ENCODE measurements around the gene CRMP1.
"Not testable (repeated sequence)": the region's sequence is repeated elsewhere in the genome, so short reads cannot be mapped to it uniquely, and the experiment has no call there.

CRMP1 gene

GRCh38 chr4:5866841-5867813 is 25.8 kb downstream of the CRMP1 start:
- H3K27ac Mint-ChIP-seq = no peak overlapping the region
- no peaks in the 10 kb centered on the region for H3K27me3 Mint-ChIP-seq (ENCODE audit: low read depth, poor library complexity)

GRCh38 chr4:5865896-5866599 is 26.8 kb downstream of the CRMP1 start:
- Mint-ChIP-seq H3K4me1 (no peaks in the 10 kb centered on the region), H3K9me3 (no peaks in the 10 kb centered on the region), H3K27me3 (ENCODE audit: low read depth, poor library complexity) (no peaks in the 10 kb centered on the region), H3K27ac (no peak overlapping the region), H3K4me3 (no peak overlapping the region), H3K36me3 (ENCODE audit: low read depth) (peaks cover 7% of the 10 kb centered on the region)
- no peak for DNase-seq
- no peak for TF ChIP-seq CTCF (IDR thresholded peaks at IDR 0.05)

More at GRCh38 chr4:5866841-5867813, 25.8 kb downstream of the CRMP1 start:
- peaks cover 7% of the 10 kb centered on the region for H3K36me3 Mint-ChIP-seq (ENCODE audit: low read depth)
- no peak for TF ChIP-seq CTCF (IDR thresholded peaks at IDR 0.05)
- no peaks in the 10 kb centered on the region for H3K9me3 Mint-ChIP-seq
- no peaks in the 10 kb centered on the region for H3K4me1 Mint-ChIP-seq
- no peak overlapping the region for H3K4me3 Mint-ChIP-seq
- no peak for DNase-seq

GRCh38 chr4:5863461-5864113 is 29.3 kb downstream of the CRMP1 start:
- Mint-ChIP-seq H3K4me1 (no peaks in the 10 kb centered on the region), H3K27me3 (ENCODE audit: low read depth, poor library complexity) (no peaks in the 10 kb centered on the region), H3K27ac (no peak overlapping the region), H3K9me3 (no peaks in the 10 kb centered on the region), H3K4me3 (no peak overlapping the region), H3K36me3 (ENCODE audit: low read depth) (peaks cover 9% of the 10 kb centered on the region)
- DNase-seq = no peak
- no peak for TF ChIP-seq CTCF (IDR thresholded peaks at IDR 0.05)

GRCh38 chr4:5858020-5858769 is 34.7 kb downstream of the CRMP1 start:
- Mint-ChIP-seq H3K27ac (no peak overlapping the region), H3K36me3 (ENCODE audit: low read depth) (peaks cover 9% of the 10 kb centered on the region), H3K4me3 (no peak overlapping the region), H3K4me1 (no peaks in the 10 kb centered on the region), H3K27me3 (ENCODE audit: low read depth, poor library complexity) (no peaks in the 10 kb centered on the region), H3K9me3 (no peaks in the 10 kb centered on the region)
- TF ChIP-seq CTCF (IDR thresholded peaks at IDR 0.05) = no peak
- DNase-seq = no peak

- TF ChIP-seq CTCF (IDR thresholded peaks at IDR 0.05) = no peak
- no peak for DNase-seq
- Mint-ChIP-seq H3K36me3 (ENCODE audit: low read depth) (peaks cover 9% of the 10 kb centered on the region), H3K4me3 (no peak overlapping the region), H3K4me1 (no peaks in the 10 kb centered on the region), H3K27me3 (ENCODE audit: low read depth, poor library complexity) (no peaks in the 10 kb centered on the region), H3K27ac (no peak overlapping the region), H3K9me3 (no peaks in the 10 kb centered on the region)
These were observed 35.7 kb downstream of the CRMP1 start for GRCh38 chr4:5857199-5857598.

- not testable (repeated sequence) for H3K4me1 Mint-ChIP-seq; H3K9me3 Mint-ChIP-seq; H3K36me3 Mint-ChIP-seq (ENCODE audit: low read depth); H3K27ac Mint-ChIP-seq; H3K27me3 Mint-ChIP-seq (ENCODE audit: low read depth, poor library complexity); DNase-seq; H3K4me3 Mint-ChIP-seq
These were observed 36.5 kb downstream of the CRMP1 start for GRCh38 chr4:5856362-5856761.

All from nephron progenitor cell (in vitro differentiated cells).